ENCODE data around the gene SYP. TPM values are rescaled to one million over a fixed set of nuclear protein-coding genes. Genes with fewer than 3 reads are reported as not detected.
A peak's percentile ranks its signal among the peaks of the same experiment; 100 is the strongest.

SYP gene
- total RNA-seq, 1 experiment from 2014 or later: 0.44 TPM

- 0 out of 2 replicates have a peak, but pooled peaks cover 6% of the 10 kb centered on the region for H3K79me2 ChIP-seq (ENCODE audit: low read depth)
- BruUV-seq (replicated peaks): no TSS peak
- TF ChIP-seq, protein P1, sequence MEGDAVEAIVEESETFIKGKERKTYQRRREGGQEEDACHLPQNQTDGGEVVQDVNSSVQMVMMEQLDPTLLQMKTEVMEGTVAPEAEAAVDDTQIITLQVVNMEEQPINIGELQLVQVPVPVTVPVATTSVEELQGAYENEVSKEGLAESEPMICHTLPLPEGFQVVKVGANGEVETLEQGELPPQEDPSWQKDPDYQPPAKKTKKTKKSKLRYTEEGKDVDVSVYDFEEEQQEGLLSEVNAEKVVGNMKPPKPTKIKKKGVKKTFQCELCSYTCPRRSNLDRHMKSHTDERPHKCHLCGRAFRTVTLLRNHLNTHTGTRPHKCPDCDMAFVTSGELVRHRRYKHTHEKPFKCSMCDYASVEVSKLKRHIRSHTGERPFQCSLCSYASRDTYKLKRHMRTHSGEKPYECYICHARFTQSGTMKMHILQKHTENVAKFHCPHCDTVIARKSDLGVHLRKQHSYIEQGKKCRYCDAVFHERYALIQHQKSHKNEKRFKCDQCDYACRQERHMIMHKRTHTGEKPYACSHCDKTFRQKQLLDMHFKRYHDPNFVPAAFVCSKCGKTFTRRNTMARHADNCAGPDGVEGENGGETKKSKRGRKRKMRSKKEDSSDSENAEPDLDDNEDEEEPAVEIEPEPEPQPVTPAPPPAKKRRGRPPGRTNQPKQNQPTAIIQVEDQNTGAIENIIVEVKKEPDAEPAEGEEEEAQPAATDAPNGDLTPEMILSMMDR (conservative IDR thresholded peaks at IDR 0.05): no peak
- no peak for TF ChIP-seq EZH2 (IDR thresholded peaks at IDR 0.05; ENCODE audit: low read depth)
- H4K20me1 ChIP-seq (ENCODE audit: insufficient read depth): no peaks in the 10 kb centered on the region
- H3K9me3 ChIP-seq (ENCODE audit: insufficient read depth, low read depth): no peaks in the 10 kb centered on the region
- no peaks in the 10 kb centered on the region for H3K27me3 ChIP-seq (ENCODE audit: insufficient read depth, low read depth)
- H3K9me2 ChIP-seq (ENCODE audit: insufficient read depth): no peaks in the 10 kb centered on the region
- H3K4me2 ChIP-seq: no peak overlapping the region
- POLR2A ChIA-PET (ENCODE audit: unreplicated experiment): no interaction called here
- H2AFZ ChIP-seq: no peak overlapping the region
- no peak overlapping the region for H3K27ac ChIP-seq
- no peak overlapping the region for H3K4me3 ChIP-seq
- no peaks in the 10 kb centered on the region for H3K36me3 ChIP-seq (ENCODE audit: low read depth)
- intact Hi-C loops (cut with micrococcal nuclease; ENCODE audit: unreplicated experiment): loop anchor here (10.0 kb wide), 1 partner anchor 143 kb away; the partner anchor contains the start of gene TFE3
- DNase-seq: no peak
- CTCF ChIA-PET: no interaction called here
- H3F3A ChIP-seq (ENCODE audit: insufficient read depth, low read depth): no peaks in the 10 kb centered on the region
- H3K4me1 ChIP-seq (replicated peaks; ENCODE audit: insufficient read depth): no peaks in the 10 kb centered on the region
These were observed 12.5 kb downstream of the SYP start for GRCh38 chrX:49187526-49187925.

DNA sequence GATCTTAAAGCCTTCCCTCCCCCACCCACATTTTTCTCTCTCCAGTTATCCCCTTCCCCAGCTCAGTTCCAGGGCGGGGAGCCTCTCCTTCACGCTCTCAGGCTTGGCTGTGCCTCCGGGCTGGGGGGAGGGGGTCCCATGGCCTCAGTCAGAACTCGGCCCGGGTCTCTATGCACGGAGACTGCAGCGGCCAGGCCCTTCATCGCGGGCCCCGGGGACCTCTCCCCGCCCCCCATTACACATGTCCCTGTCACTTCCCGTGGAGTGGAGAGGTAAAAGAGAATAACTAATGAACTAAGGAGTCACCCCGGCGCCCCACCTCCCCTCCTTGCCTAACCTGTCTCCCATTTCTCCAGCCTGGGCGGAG lies 13.0 kb downstream of the SYP start:
- H3F3A ChIP-seq (ENCODE audit: insufficient read depth, low read depth): no peaks in the 10 kb centered on the region
- intact Hi-C loops (cut with micrococcal nuclease; ENCODE audit: unreplicated experiment): loop anchor here (10.0 kb wide), 1 partner anchor 142 kb away; the partner anchor contains the start of gene TFE3
- no peak overlapping the region for H3K4me3 ChIP-seq
- no peak overlapping the region for H2AFZ ChIP-seq
- H3K27me3 ChIP-seq (ENCODE audit: insufficient read depth, low read depth): no peaks in the 10 kb centered on the region
- POLR2A ChIA-PET (ENCODE audit: unreplicated experiment): no interaction called here
- CTCF ChIA-PET: no interaction called here
- H3K4me1 ChIP-seq (replicated peaks; ENCODE audit: insufficient read depth): no peaks in the 10 kb centered on the region
- H3K36me3 ChIP-seq (ENCODE audit: low read depth): no peaks in the 10 kb centered on the region
- no peak for DNase-seq
- no TSS peak for BruUV-seq (replicated peaks)
- no peaks in the 10 kb centered on the region for H3K9me3 ChIP-seq (ENCODE audit: insufficient read depth, low read depth)
- H4K20me1 ChIP-seq (ENCODE audit: insufficient read depth): no peaks in the 10 kb centered on the region
- H3K4me2 ChIP-seq: no peak overlapping the region
- no peaks in the 10 kb centered on the region for H3K9me2 ChIP-seq (ENCODE audit: insufficient read depth)
- no peak overlapping the region for H3K27ac ChIP-seq
- H3K79me2 ChIP-seq (ENCODE audit: low read depth): 0 out of 2 replicates have a peak, but pooled peaks cover 6% of the 10 kb centered on the region
- TF ChIP-seq EZH2 (IDR thresholded peaks at IDR 0.05; ENCODE audit: low read depth): no peak
- TF ChIP-seq, protein P1 (conservative IDR thresholded peaks at IDR 0.05): no peak

GRCh38 chrX:49186125-49187027 lies 13.6 kb downstream of the SYP start, which contains the start of gene PRICKLE3:
Gene PRICKLE3 (minus strand): TSS chrX:49186373. CDS start chrX:49186297, 76 bp downstream.
- POLR2A ChIA-PET (ENCODE audit: unreplicated experiment): no interaction called here
- no peaks in the 10 kb centered on the region for H3K36me3 ChIP-seq (ENCODE audit: low read depth)
- no peaks in the 10 kb centered on the region for H3K4me1 ChIP-seq (replicated peaks; ENCODE audit: insufficient read depth)
- H3F3A ChIP-seq (ENCODE audit: insufficient read depth, low read depth): no peaks in the 10 kb centered on the region
- H4K20me1 ChIP-seq (ENCODE audit: insufficient read depth): no peaks in the 10 kb centered on the region
- H3K4me3 ChIP-seq: peak within 1 kb of the TSS; percentile 56; the same call in 1 of the 2 replicates
- H3K27me3 ChIP-seq (ENCODE audit: insufficient read depth, low read depth): no peaks in the 10 kb centered on the region
- peak within 1 kb of the TSS; percentile 70 for H3K4me2 ChIP-seq
- DNase-seq: peak in 1 of 2 experiments; percentile 73
- no peak within 1 kb of the TSS for H2AFZ ChIP-seq
- intact Hi-C loops (cut with micrococcal nuclease; ENCODE audit: unreplicated experiment): loop anchor here (10.0 kb wide), 1 partner anchor 142 kb away; the partner anchor contains the start of gene TFE3
- BruUV-seq (replicated peaks): no TSS peak
- H3K27ac ChIP-seq: no peak within 1 kb of the TSS
- H3K79me2 ChIP-seq (ENCODE audit: low read depth): 0 out of 2 replicates have a peak, but pooled peaks cover 6% of the 10 kb centered on the region
- CTCF ChIA-PET: no interaction called here
- TF ChIP-seq EZH2 (IDR thresholded peaks at IDR 0.05; ENCODE audit: low read depth): no peak
- TF ChIP-seq, protein P1 (conservative IDR thresholded peaks at IDR 0.05): no peak; the same call in 1 of the 2 replicates
- no peaks in the 10 kb centered on the region for H3K9me2 ChIP-seq (ENCODE audit: insufficient read depth)
- H3K9me3 ChIP-seq (ENCODE audit: insufficient read depth, low read depth): no peaks in the 10 kb centered on the region
